Stimulated activated CD8-positive, alpha-beta memory T cell treated with anti-CD3 and anti-CD28 coated beads, Interleukin-12 subunit alpha, Interleukin-12 subunit beta, amount 100 ng/mL, for 1 hour (primary cell): ENCODE measurements around the gene TNC.

Source experiments
- DNase-seq: peaks from one replicate; pipeline ENCODE4 v3.0.0-alpha.2; 2020; ENCODE audit warnings: low read depth

TNC gene

GRCh38 chr9:115098226-115098965 lies 19.6 kb downstream of the TNC start:
- no peak for DNase-seq

GRCh38 chr9:115093520-115093919 lies 24.4 kb downstream of the TNC start:
- no peak for DNase-seq

GRCh38 chr9:115090486-115090885 lies 27.5 kb downstream of the TNC start:
- no peak for DNase-seq

GRCh38 chr9:115088860-115089259 lies 29.1 kb downstream of the TNC start:
- no peak for DNase-seq

- DNase-seq = no peak
These were observed 31.1 kb downstream of the TNC start for GRCh38 chr9:115086886-115087285.

- no peak for DNase-seq
These were observed 31.5 kb downstream of the TNC start for GRCh38 chr9:115086461-115086860.

- DNase-seq = no peak
These were observed 32.1 kb downstream of the TNC start for GRCh38 chr9:115085773-115086377.

- DNase-seq = no peak
These were observed 33.2 kb downstream of the TNC start for GRCh38 chr9:115084709-115085108.

GRCh38 chr9:115084157-115084556 lies 33.8 kb downstream of the TNC start:
- no peak for DNase-seq

- DNase-seq = no peak
These were observed 37.7 kb downstream of the TNC start for GRCh38 chr9:115080242-115080641.

GRCh38 chr9:115079156-115079555 lies 38.8 kb downstream of the TNC start:
- no peak for DNase-seq

GRCh38 chr9:115073456-115073855 lies 44.5 kb downstream of the TNC start:
- DNase-seq = no peak

- DNase-seq = no peak
These were observed 46.8 kb downstream of the TNC start for GRCh38 chr9:115071176-115071575.

- DNase-seq = no peak
These were observed 48.2 kb downstream of the TNC start for GRCh38 chr9:115069771-115070170.

- DNase-seq = no peak
These were observed 48.7 kb downstream of the TNC start for GRCh38 chr9:115069302-115069701.

GRCh38 chr9:115068031-115068430 lies 49.9 kb downstream of the TNC start:
- DNase-seq = no peak

GRCh38 chr9:115063058-115063845 lies 54.7 kb downstream of the TNC start:
- DNase-seq = no peak

GRCh38 chr9:115058684-115059315 lies 59.2 kb downstream of the TNC start:
- no peak for DNase-seq

- no peak for DNase-seq
These were observed 59.8 kb downstream of the TNC start for GRCh38 chr9:115058175-115058574.

GRCh38 chr9:115057559-115057958 lies 60.4 kb downstream of the TNC start:
- DNase-seq = no peak

- DNase-seq = no peak
These were observed 67.9 kb downstream of the TNC start for GRCh38 chr9:115050002-115050490.

- DNase-seq = no peak
These were observed 71.1 kb downstream of the TNC start for GRCh38 chr9:115046824-115047223.
